ENCODE measurements around the gene DIAPH3.

Gene DIAPH3

GRCh38 chr13:59951011-59951410 lies 212.7 kb downstream of the DIAPH3 start:
- no peak for DNase-seq

DNA sequence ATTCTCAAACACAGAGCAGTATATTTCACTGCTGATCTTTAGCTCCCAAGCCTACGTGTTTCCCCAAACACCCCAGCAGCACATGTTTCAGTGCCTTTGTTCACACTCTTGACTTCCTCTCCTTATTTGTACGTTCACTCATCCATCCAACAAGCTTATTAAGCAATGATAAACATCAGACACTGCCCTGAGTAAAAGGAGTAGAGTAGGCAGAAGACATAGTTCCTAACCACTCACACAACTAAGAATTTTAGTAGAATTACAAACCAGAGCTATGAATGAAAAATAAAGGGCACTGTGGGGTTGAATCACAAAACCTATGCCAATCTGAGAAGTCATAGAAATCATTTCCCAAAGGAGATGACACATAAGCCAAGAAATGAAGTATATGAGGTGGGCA lies 213.5 kb downstream of the DIAPH3 start:
- no peak for DNase-seq

GRCh38 chr13:59948686-59949085 lies 215.0 kb downstream of the DIAPH3 start:
- DNase-seq, result no peak

GRCh38 chr13:59946944-59947343 lies 216.8 kb downstream of the DIAPH3 start:
- DNase-seq, result no peak

DNA sequence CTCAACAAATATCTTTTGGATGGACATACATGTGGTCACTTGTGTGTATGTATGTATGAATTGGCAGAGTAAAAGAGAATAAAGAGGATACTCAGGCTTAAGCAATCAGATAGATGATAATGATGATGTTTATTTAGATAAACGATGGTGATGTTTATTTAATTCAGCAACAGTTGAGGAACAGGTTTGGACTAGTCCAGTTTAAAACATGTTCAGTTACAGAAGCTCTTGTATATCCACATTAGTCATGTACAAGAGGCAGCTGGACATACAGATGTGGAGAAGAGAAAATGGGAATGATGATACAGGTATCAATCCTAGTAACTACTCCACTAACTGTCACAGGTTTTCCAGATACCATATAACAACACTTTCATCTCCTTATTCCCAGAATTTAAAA lies 232.1 kb downstream of the DIAPH3 start:
- DNase-seq, result no peak

DNA sequence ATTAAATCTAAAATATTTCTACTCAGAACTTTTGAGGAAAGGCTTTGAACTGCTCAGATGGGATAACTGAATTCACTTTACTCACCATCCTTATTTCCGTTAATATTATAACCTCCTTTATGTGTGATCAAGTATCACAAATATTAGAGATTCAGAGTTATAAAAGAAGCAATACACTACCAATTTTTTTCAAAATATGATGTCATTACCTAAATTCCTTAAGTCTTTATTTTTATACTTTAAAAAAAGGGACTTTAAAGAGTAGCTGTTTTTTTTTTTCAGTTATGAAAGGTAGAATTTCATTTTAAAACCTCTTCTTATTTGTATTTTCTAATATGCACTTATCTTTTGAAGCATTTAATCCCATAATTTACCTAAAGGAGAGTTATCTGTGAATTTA lies 239.5 kb downstream of the DIAPH3 start:
- no peak for DNase-seq

GRCh38 chr13:59915252-59915651 lies 248.5 kb downstream of the DIAPH3 start:
- DNase-seq, result no peak

GRCh38 chr13:59914556-59914955 lies 249.2 kb downstream of the DIAPH3 start:
- no peak for DNase-seq

DNA sequence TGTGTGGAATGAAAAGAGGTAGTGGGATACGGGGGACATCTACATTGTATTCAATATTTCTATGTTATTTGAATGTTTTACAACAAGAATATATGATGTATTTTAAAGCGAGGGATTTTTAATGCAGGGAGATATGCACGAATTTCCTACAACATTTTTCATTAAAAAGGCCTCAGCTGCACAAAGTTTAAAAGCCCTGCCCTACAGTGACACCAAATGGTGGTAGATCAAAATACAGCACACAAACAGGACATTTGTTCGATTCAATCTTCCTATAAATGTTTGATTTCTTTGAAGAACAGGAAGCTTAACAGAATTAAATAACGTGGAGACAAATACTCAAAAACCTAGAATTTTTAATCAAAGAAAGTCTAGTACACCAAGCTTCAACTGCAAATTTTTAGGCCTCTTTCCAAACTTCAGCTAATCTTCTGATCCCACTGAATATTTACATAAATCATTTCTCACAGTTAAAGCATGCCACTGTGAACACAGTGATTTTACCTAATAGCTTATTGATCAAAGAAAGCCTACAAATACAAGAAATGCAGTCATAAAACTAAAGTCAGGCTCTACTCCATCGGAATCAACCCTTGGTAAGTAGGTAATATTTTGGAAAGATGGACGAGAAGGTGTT lies 257.2 kb downstream of the DIAPH3 start:
- no peak for DNase-seq

- DNase-seq, result no peak
Observed at GRCh38 chr13:59901191-59901590, 262.5 kb downstream of the DIAPH3 start.

- no peak for DNase-seq
Observed at GRCh38 chr13:59898066-59898465, 265.7 kb downstream of the DIAPH3 start.

DNA sequence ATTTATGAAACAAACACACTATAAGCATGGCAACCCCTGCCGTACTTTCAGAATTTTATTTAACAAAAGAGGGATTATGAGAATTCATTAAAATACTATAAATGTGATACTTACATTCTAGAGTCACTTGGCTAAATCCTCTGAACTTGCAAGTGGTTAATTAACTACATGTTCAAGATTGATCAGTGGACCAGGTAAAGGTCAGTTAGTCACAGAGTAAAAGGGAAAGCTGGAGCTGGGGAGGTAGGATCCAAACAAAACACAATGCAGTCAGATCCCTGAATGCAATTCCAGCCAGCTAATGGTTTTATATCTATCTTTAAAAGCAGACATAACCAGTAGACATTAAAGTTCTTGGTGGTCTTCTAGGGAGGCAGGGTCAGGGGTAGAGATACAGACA lies 270.5 kb downstream of the DIAPH3 start:
- no peak for DNase-seq

DNA sequence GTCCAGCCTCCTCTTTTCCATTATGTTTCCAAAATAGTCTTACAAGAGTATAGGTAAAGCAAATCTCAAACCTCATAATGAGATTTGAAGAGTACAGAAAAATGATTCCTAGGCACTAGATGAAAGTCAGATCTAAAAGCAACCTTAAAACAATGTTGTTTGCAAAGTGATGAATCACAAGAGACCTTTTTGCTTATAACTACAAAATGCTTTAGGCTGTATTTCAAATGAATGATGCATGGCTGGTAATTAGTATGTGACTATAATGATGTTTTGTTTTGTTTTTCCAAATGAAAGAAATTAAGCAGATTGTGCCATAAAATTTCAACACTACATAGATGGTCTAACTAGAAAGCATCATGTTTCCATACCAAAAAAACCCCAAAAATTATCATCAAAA lies 272.7 kb downstream of the DIAPH3 start:
- DNase-seq, result no peak

- DNase-seq, result no peak
Observed at GRCh38 chr13:59890054-59890453, 273.7 kb downstream of the DIAPH3 start.

DNA sequence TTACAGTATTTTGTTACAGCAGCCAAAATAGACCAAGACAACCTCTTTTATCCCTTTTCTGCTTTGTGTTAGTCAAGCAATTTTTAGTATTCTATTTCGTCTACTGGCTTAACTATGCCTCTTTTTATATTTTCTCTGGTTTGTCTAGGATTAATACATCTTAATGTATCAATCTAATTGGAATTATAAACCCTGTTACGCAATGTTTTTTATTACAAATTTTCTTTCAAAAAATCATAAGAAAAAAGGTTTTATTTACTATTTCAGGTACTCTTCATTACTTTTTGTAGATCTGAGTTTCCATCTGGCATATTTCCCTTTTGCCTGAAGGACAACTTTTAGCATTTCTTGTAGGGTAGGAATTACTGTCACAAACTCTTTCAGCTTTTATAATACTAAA lies 275.3 kb downstream of the DIAPH3 start:
- DNase-seq, result no peak

DNA sequence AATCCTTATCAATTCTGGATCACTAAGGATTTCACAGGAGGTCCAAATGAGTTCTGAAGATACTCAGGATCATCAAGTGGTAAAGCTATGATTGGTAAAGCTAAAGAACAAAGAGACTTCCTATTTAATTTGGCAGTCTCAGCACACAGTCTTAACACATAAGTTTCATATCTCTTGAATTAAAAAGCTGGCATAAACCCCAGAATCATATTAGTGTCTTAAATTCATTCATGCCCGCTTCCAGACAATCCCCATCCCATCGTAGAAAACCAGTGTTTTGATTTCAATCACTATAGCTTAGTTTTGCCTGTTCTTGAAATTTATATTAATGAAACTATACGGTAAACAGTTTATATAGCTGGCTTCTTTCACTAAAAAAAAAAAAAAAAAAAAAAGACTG lies 278.7 kb downstream of the DIAPH3 start:
- no peak for DNase-seq

DNA sequence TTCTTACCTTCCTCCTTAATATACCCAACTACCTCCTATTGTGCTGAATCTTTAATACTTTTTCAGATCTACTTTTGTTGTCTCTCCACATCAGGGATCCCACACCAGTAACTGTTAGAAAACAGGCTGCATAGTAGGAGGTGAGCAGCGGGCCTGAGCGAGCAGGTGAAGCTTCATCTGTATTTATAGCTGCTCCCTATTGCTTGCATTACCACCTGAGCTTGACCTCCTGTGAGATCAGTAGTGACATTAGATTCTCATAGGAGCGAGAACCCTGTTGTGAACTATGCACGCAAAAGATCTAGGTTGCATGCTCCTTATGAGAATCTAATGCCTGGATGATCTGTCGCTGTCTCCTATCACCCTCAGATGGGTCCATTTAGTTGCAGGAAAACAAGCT lies 279.8 kb downstream of the DIAPH3 start:
- DNase-seq, result no peak

DNA sequence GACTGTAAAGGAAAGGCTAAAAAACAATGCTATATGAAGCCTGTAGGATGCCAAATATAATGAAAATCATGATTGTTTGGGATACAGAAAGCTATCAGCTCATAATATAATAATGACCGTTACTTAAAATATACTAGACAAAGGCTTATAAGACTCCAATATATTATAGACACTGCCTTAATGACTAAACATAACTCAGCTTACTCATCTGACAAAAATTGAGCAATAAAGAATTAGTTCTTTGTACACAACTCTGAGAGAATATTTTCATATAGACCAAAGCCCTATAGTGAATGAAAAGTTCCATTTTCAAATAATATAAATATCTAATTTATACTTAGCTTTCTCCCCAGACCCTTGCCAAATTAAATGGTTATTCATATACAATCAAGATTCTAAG lies 283.3 kb downstream of the DIAPH3 start:
- no peak for DNase-seq

- no peak for DNase-seq
Observed at GRCh38 chr13:59879281-59879680, 284.4 kb downstream of the DIAPH3 start.

DNA sequence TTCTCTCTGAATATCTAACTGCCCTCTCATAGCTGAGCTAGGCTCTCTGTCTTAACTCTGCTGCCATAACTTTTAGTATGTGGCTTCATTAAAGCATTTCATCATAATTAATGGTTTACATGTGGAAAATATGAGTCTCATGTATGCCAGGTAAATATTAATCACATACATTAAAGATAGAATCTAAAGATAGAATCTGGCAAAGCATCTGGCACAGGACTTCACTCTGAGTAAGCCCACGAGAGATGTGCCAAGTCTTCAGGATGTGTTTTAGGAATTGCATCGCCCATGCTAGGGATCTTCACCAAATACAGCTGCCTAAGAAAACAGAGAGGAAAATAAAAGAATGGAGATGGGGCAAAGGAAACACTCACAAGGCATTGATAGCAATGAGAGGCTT lies 285.8 kb downstream of the DIAPH3 start:
- no peak for DNase-seq

GRCh38 chr13:59874973-59875372 lies 288.8 kb downstream of the DIAPH3 start:
- no peak for DNase-seq

DNA sequence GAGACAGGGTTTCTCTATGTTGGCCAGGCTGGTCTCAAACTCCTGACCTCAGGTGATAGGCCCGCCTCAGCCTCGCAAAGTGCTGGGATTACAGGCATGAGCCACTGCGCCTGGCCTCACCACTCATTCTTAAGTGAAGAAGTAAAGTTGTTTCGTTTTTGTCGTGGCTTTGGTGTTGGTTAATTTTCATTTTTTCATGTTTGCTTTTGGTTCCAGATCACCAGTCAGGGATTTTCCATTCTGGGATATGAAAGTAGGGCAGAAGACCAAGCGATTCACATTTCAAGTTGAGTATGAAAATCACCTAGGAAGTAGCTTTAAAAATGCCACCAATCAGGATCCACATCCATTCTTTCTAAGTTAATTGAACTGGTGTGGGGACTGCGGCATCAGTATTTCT lies 289.9 kb downstream of the DIAPH3 start:
- no peak for DNase-seq

GRCh38 chr13:59873309-59873708 lies 290.4 kb downstream of the DIAPH3 start:
- DNase-seq, result no peak

- DNase-seq, result no peak
Observed at GRCh38 chr13:59867867-59868266, 295.9 kb downstream of the DIAPH3 start.

GRCh38 chr13:59865398-59865797 lies 298.3 kb downstream of the DIAPH3 start:
- no peak for DNase-seq

DNA sequence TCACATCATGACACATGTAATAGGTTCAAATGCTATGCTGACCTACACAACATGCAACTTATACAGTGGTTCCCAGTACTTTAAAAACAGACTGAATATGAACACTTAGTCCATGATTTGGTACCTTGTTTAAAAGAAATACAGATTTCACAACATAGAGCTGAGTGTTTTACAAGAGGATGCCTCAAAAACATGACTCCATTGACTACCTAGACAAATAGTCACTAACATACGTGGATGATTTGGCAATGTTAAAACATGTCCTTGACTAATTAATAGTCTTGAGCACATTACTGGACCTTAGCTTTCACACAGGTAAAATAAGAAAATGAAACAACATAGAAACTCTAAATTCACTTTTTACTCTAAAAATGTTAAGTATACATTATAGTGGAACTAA lies 300.1 kb downstream of the DIAPH3 start:
- no peak for DNase-seq

Measured in activated T-cell treated with anti-CD3 and anti-CD28 coated beads for 4 hours (primary cell).